T-helper 1 cell treated with Interleukin-12 subunit alpha and Interleukin-12 subunit beta and Interleukin-4 antibody, amounts not matched to agents 30 μg/mL and 1 μg/mL, for 36 hours (primary cell): ENCODE measurements around the gene AFAP1.

Experiments
- H3K27ac Mint-ChIP-seq: one replicate; pipeline ENCODE4 v1.8.0; 2021; ENCODE audit warnings: mild to moderate bottlenecking, mixed read lengths
- H3K27me3 Mint-ChIP-seq: one replicate; pipeline ENCODE4 v1.8.0; 2021; ENCODE audit warnings: low read depth, mixed read lengths
- H3K36me3 Mint-ChIP-seq: one replicate; pipeline ENCODE4 v1.8.0; 2021; ENCODE audit warnings: low read depth, mixed read lengths
- H3K4me1 Mint-ChIP-seq: one replicate; pipeline ENCODE4 v1.8.0; 2021; ENCODE audit warnings: low read depth, mixed read lengths
- H3K4me3 Mint-ChIP-seq: one replicate; pipeline ENCODE4 v1.8.0; 2021; ENCODE audit warnings: mild to moderate bottlenecking, moderate library complexity, mixed read lengths
- H3K9me3 Mint-ChIP-seq: one replicate; pipeline ENCODE4 v1.8.0; 2021; ENCODE audit warnings: mixed read lengths

AFAP1 gene

GRCh38 chr4:7855731-7856130 is 83.9 kb downstream of the AFAP1 start:
- H3K4me1 Mint-ChIP-seq: peaks cover 39% of the 10 kb centered on the region
- peaks cover 5% of the 10 kb centered on the region for H3K27me3 Mint-ChIP-seq
- no peaks in the 10 kb centered on the region for H3K9me3 Mint-ChIP-seq

GRCh38 chr4:7854697-7855370 is 84.8 kb downstream of the AFAP1 start:
- Mint-ChIP-seq H3K4me1 (peaks cover 39% of the 10 kb centered on the region), H3K4me3 (peak overlapping the region; percentile 9), H3K9me3 (no peaks in the 10 kb centered on the region), H3K36me3 (peaks cover 4% of the 10 kb centered on the region), H3K27me3 (peaks cover 5% of the 10 kb centered on the region), H3K27ac (peak overlapping the region; percentile 61)

More at GRCh38 chr4:7855731-7856130, 83.9 kb downstream of the AFAP1 start:
- Mint-ChIP-seq H3K27ac (peak overlapping the region; percentile 58), H3K4me3 (peak overlapping the region; percentile 38), H3K36me3 (peaks cover 4% of the 10 kb centered on the region)

- Mint-ChIP-seq H3K36me3 (peaks cover 4% of the 10 kb centered on the region), H3K9me3 (no peaks in the 10 kb centered on the region), H3K27me3 (peaks cover 5% of the 10 kb centered on the region), H3K27ac (peak overlapping the region; percentile 49), H3K4me1 (peaks cover 39% of the 10 kb centered on the region), H3K4me3 (no peak overlapping the region)
These were observed 85.4 kb downstream of the AFAP1 start for GRCh38 chr4:7854216-7854615.

GRCh38 chr4:7853271-7853670 is 86.4 kb downstream of the AFAP1 start:
- Mint-ChIP-seq H3K36me3 (peaks cover 4% of the 10 kb centered on the region), H3K27me3 (peaks cover 5% of the 10 kb centered on the region), H3K27ac (no peak overlapping the region), H3K4me3 (no peak overlapping the region), H3K4me1 (peaks cover 38% of the 10 kb centered on the region), H3K9me3 (no peaks in the 10 kb centered on the region)

- Mint-ChIP-seq H3K4me1 (peaks cover 35% of the 10 kb centered on the region), H3K27me3 (peaks cover 7% of the 10 kb centered on the region), H3K27ac (no peak overlapping the region), H3K9me3 (no peaks in the 10 kb centered on the region), H3K36me3 (peaks cover 4% of the 10 kb centered on the region), H3K4me3 (no peak overlapping the region)
These were observed 87.0 kb downstream of the AFAP1 start for GRCh38 chr4:7852568-7853185.

- no peaks in the 10 kb centered on the region for H3K9me3 Mint-ChIP-seq
- no peaks in the 10 kb centered on the region for H3K36me3 Mint-ChIP-seq
- H3K27ac Mint-ChIP-seq: no peak overlapping the region
- H3K27me3 Mint-ChIP-seq: peaks cover 6% of the 10 kb centered on the region
- peaks cover 20% of the 10 kb centered on the region for H3K4me1 Mint-ChIP-seq
- no peak overlapping the region for H3K4me3 Mint-ChIP-seq
These were observed 89.2 kb downstream of the AFAP1 start for GRCh38 chr4:7850489-7850888.

- Mint-ChIP-seq H3K9me3 (no peaks in the 10 kb centered on the region), H3K4me1 (peaks cover 13% of the 10 kb centered on the region), H3K36me3 (no peaks in the 10 kb centered on the region), H3K4me3 (no peak overlapping the region), H3K27me3 (peaks cover 6% of the 10 kb centered on the region), H3K27ac (no peak overlapping the region)
These were observed 92.5 kb downstream of the AFAP1 start for GRCh38 chr4:7847206-7847605.

GRCh38 chr4:7845493-7846128 is 94.0 kb downstream of the AFAP1 start:
- Mint-ChIP-seq H3K4me1 (peaks cover 13% of the 10 kb centered on the region), H3K27ac (no peak overlapping the region), H3K9me3 (no peaks in the 10 kb centered on the region), H3K4me3 (no peak overlapping the region), H3K27me3 (peaks cover 6% of the 10 kb centered on the region), H3K36me3 (no peaks in the 10 kb centered on the region)

- Mint-ChIP-seq H3K27me3 (peaks cover 6% of the 10 kb centered on the region), H3K4me3 (no peak overlapping the region), H3K4me1 (peaks cover 13% of the 10 kb centered on the region), H3K27ac (no peak overlapping the region), H3K9me3 (no peaks in the 10 kb centered on the region), H3K36me3 (no peaks in the 10 kb centered on the region)
These were observed 95.1 kb downstream of the AFAP1 start for GRCh38 chr4:7844594-7844991.

GRCh38 chr4:7843831-7844593 is 95.6 kb downstream of the AFAP1 start:
- Mint-ChIP-seq H3K4me1 (peaks cover 13% of the 10 kb centered on the region), H3K36me3 (no peaks in the 10 kb centered on the region), H3K27me3 (peaks cover 6% of the 10 kb centered on the region), H3K27ac (no peak overlapping the region), H3K4me3 (no peak overlapping the region), H3K9me3 (no peaks in the 10 kb centered on the region)

GRCh38 chr4:7842384-7843279 is 97.0 kb downstream of the AFAP1 start:
- Mint-ChIP-seq H3K4me1 (peaks cover 13% of the 10 kb centered on the region), H3K4me3 (no peak overlapping the region), H3K27ac (no peak overlapping the region), H3K27me3 (peaks cover 4% of the 10 kb centered on the region), H3K9me3 (no peaks in the 10 kb centered on the region), H3K36me3 (no peaks in the 10 kb centered on the region)

GRCh38 chr4:7841894-7842293 is 97.8 kb downstream of the AFAP1 start:
- Mint-ChIP-seq H3K36me3 (peaks cover 4% of the 10 kb centered on the region), H3K27me3 (no peaks in the 10 kb centered on the region), H3K4me1 (peaks cover 10% of the 10 kb centered on the region), H3K27ac (no peak overlapping the region), H3K9me3 (no peaks in the 10 kb centered on the region), H3K4me3 (no peak overlapping the region)

- peaks cover 4% of the 10 kb centered on the region for H3K36me3 Mint-ChIP-seq
- no peak overlapping the region for H3K4me3 Mint-ChIP-seq
- no peak overlapping the region for H3K27ac Mint-ChIP-seq
- H3K9me3 Mint-ChIP-seq: no peaks in the 10 kb centered on the region
- peaks cover 10% of the 10 kb centered on the region for H3K4me1 Mint-ChIP-seq
- H3K27me3 Mint-ChIP-seq: no peaks in the 10 kb centered on the region
These were observed 98.6 kb downstream of the AFAP1 start for GRCh38 chr4:7841071-7841470.

GRCh38 chr4:7839856-7840255 is 99.8 kb downstream of the AFAP1 start:
- no peak overlapping the region for H3K27ac Mint-ChIP-seq
- no peaks in the 10 kb centered on the region for H3K9me3 Mint-ChIP-seq
- peaks cover 10% of the 10 kb centered on the region for H3K4me1 Mint-ChIP-seq
- H3K4me3 Mint-ChIP-seq: no peak overlapping the region
- peaks cover 4% of the 10 kb centered on the region for H3K36me3 Mint-ChIP-seq
- H3K27me3 Mint-ChIP-seq: no peaks in the 10 kb centered on the region
